ENCODE measurements around the gene PIK3AP1.
"Not testable (repeated sequence)": the region's sequence is repeated elsewhere in the genome, so short reads cannot be mapped to it uniquely, and the experiment has no call there.

Gene PIK3AP1

GRCh38 chr10:96711048-96711728, 9.1 kb downstream of the PIK3AP1 start:
- Mint-ChIP-seq H3K4me1 (ENCODE audit: low read depth) (no peaks in the 10 kb centered on the region), H3K27ac (no peak overlapping the region), H3K27me3 (no peaks in the 10 kb centered on the region), H3K9me3 (ENCODE audit: low read depth) (no peaks in the 10 kb centered on the region), H3K4me3 (no peak overlapping the region), H3K36me3 (no peaks in the 10 kb centered on the region)

- H3K27me3 Mint-ChIP-seq: no peaks in the 10 kb centered on the region
- no peaks in the 10 kb centered on the region for H3K36me3 Mint-ChIP-seq
- H3K4me3 Mint-ChIP-seq: no peak overlapping the region
- H3K4me1 Mint-ChIP-seq (ENCODE audit: low read depth): no peaks in the 10 kb centered on the region
- H3K27ac Mint-ChIP-seq: no peak overlapping the region
- H3K9me3 Mint-ChIP-seq (ENCODE audit: low read depth): no peaks in the 10 kb centered on the region
These were observed 10.8 kb downstream of the PIK3AP1 start for GRCh38 chr10:96709525-96709924.

GRCh38 chr10:96708996-96709395, 11.3 kb downstream of the PIK3AP1 start:
- Mint-ChIP-seq H3K27me3 (no peaks in the 10 kb centered on the region), H3K36me3 (no peaks in the 10 kb centered on the region), H3K4me1 (ENCODE audit: low read depth) (no peaks in the 10 kb centered on the region), H3K27ac (no peak overlapping the region), H3K4me3 (no peak overlapping the region), H3K9me3 (ENCODE audit: low read depth) (no peaks in the 10 kb centered on the region)

GRCh38 chr10:96708456-96708855, 11.9 kb downstream of the PIK3AP1 start:
- Mint-ChIP-seq H3K4me1 (ENCODE audit: low read depth) (no peaks in the 10 kb centered on the region), H3K27ac (no peak overlapping the region), H3K9me3 (ENCODE audit: low read depth) (no peaks in the 10 kb centered on the region), H3K27me3 (no peaks in the 10 kb centered on the region), H3K4me3 (no peak overlapping the region), H3K36me3 (no peaks in the 10 kb centered on the region)

- Mint-ChIP-seq H3K9me3 (ENCODE audit: low read depth) (no peaks in the 10 kb centered on the region), H3K27ac (no peak overlapping the region), H3K27me3 (no peaks in the 10 kb centered on the region), H3K36me3 (no peaks in the 10 kb centered on the region), H3K4me1 (ENCODE audit: low read depth) (no peaks in the 10 kb centered on the region), H3K4me3 (no peak overlapping the region)
These were observed 13.9 kb downstream of the PIK3AP1 start for GRCh38 chr10:96706331-96706853.

GRCh38 chr10:96705134-96705533, 15.2 kb downstream of the PIK3AP1 start:
- no peaks in the 10 kb centered on the region for H3K4me1 Mint-ChIP-seq (ENCODE audit: low read depth)
- H3K36me3 Mint-ChIP-seq: no peaks in the 10 kb centered on the region
- H3K9me3 Mint-ChIP-seq (ENCODE audit: low read depth): no peaks in the 10 kb centered on the region
- no peaks in the 10 kb centered on the region for H3K27me3 Mint-ChIP-seq
- no peak overlapping the region for H3K4me3 Mint-ChIP-seq
- no peak overlapping the region for H3K27ac Mint-ChIP-seq

GRCh38 chr10:96704563-96704962, 15.8 kb downstream of the PIK3AP1 start:
- H3K9me3 Mint-ChIP-seq (ENCODE audit: low read depth): no peaks in the 10 kb centered on the region
- no peak overlapping the region for H3K4me3 Mint-ChIP-seq
- no peaks in the 10 kb centered on the region for H3K27me3 Mint-ChIP-seq
- no peaks in the 10 kb centered on the region for H3K36me3 Mint-ChIP-seq
- H3K27ac Mint-ChIP-seq: no peak overlapping the region
- no peaks in the 10 kb centered on the region for H3K4me1 Mint-ChIP-seq (ENCODE audit: low read depth)

- no peaks in the 10 kb centered on the region for H3K4me1 Mint-ChIP-seq (ENCODE audit: low read depth)
- no peak overlapping the region for H3K27ac Mint-ChIP-seq
- H3K36me3 Mint-ChIP-seq: no peaks in the 10 kb centered on the region
- no peak overlapping the region for H3K4me3 Mint-ChIP-seq
- H3K27me3 Mint-ChIP-seq: no peaks in the 10 kb centered on the region
- H3K9me3 Mint-ChIP-seq (ENCODE audit: low read depth): no peaks in the 10 kb centered on the region
These were observed 17.0 kb downstream of the PIK3AP1 start for GRCh38 chr10:96703358-96703757.

GRCh38 chr10:96701265-96701664, 19.0 kb downstream of the PIK3AP1 start:
- no peak overlapping the region for H3K4me3 Mint-ChIP-seq
- H3K27ac Mint-ChIP-seq: no peak overlapping the region
- H3K4me1 Mint-ChIP-seq (ENCODE audit: low read depth): peaks cover 3% of the 10 kb centered on the region
- H3K36me3 Mint-ChIP-seq: no peaks in the 10 kb centered on the region
- no peaks in the 10 kb centered on the region for H3K9me3 Mint-ChIP-seq (ENCODE audit: low read depth)
- no peaks in the 10 kb centered on the region for H3K27me3 Mint-ChIP-seq

GRCh38 chr10:96700374-96701099, 19.8 kb downstream of the PIK3AP1 start:
- H3K4me3 Mint-ChIP-seq: no peak overlapping the region
- no peak overlapping the region for H3K27ac Mint-ChIP-seq
- no peaks in the 10 kb centered on the region for H3K36me3 Mint-ChIP-seq
- peaks cover 10% of the 10 kb centered on the region for H3K4me1 Mint-ChIP-seq (ENCODE audit: low read depth)
- no peaks in the 10 kb centered on the region for H3K9me3 Mint-ChIP-seq (ENCODE audit: low read depth)
- no peaks in the 10 kb centered on the region for H3K27me3 Mint-ChIP-seq

- Mint-ChIP-seq H3K36me3 (no peaks in the 10 kb centered on the region), H3K4me1 (ENCODE audit: low read depth) (peaks cover 20% of the 10 kb centered on the region), H3K9me3 (ENCODE audit: low read depth) (no peaks in the 10 kb centered on the region), H3K27me3 (no peaks in the 10 kb centered on the region), H3K4me3 (no peak overlapping the region), H3K27ac (no peak overlapping the region)
These were observed 20.7 kb downstream of the PIK3AP1 start for GRCh38 chr10:96699613-96700012.

GRCh38 chr10:96698305-96698704, 22.0 kb downstream of the PIK3AP1 start:
- H3K4me3 Mint-ChIP-seq; H3K36me3 Mint-ChIP-seq; H3K27me3 Mint-ChIP-seq; H3K9me3 Mint-ChIP-seq (ENCODE audit: low read depth); H3K27ac Mint-ChIP-seq: not testable (repeated sequence)
- peaks cover 23% of the 10 kb centered on the region for H3K4me1 Mint-ChIP-seq (ENCODE audit: low read depth)

GRCh38 chr10:96697438-96697837, 22.9 kb downstream of the PIK3AP1 start:
- H3K36me3 Mint-ChIP-seq: no peaks in the 10 kb centered on the region
- H3K4me3 Mint-ChIP-seq: no peak overlapping the region
- no peaks in the 10 kb centered on the region for H3K9me3 Mint-ChIP-seq (ENCODE audit: low read depth)
- H3K4me1 Mint-ChIP-seq (ENCODE audit: low read depth): peaks cover 23% of the 10 kb centered on the region
- no peaks in the 10 kb centered on the region for H3K27me3 Mint-ChIP-seq
- no peak overlapping the region for H3K27ac Mint-ChIP-seq

- no peak overlapping the region for H3K27ac Mint-ChIP-seq
- peaks cover 23% of the 10 kb centered on the region for H3K4me1 Mint-ChIP-seq (ENCODE audit: low read depth)
- no peaks in the 10 kb centered on the region for H3K36me3 Mint-ChIP-seq
- no peaks in the 10 kb centered on the region for H3K27me3 Mint-ChIP-seq
- H3K9me3 Mint-ChIP-seq (ENCODE audit: low read depth): no peaks in the 10 kb centered on the region
- no peak overlapping the region for H3K4me3 Mint-ChIP-seq
These were observed 23.4 kb downstream of the PIK3AP1 start for GRCh38 chr10:96696845-96697425.

- H3K36me3 Mint-ChIP-seq: no peaks in the 10 kb centered on the region
- H3K27ac Mint-ChIP-seq: peak overlapping the region; percentile 50
- H3K27me3 Mint-ChIP-seq: no peaks in the 10 kb centered on the region
- no peaks in the 10 kb centered on the region for H3K9me3 Mint-ChIP-seq (ENCODE audit: low read depth)
- no peak overlapping the region for H3K4me3 Mint-ChIP-seq
- peaks cover 23% of the 10 kb centered on the region for H3K4me1 Mint-ChIP-seq (ENCODE audit: low read depth)
These were observed 24.2 kb downstream of the PIK3AP1 start for GRCh38 chr10:96695975-96696634.
